NCI-H1694 treated with DMSO at 0.1 percent for 48 hours (cell line): Measurements from ENCODE around the gene TBC1D22A.

Experiments
- DNase-seq: peaks from one replicate; lab custom pipeline; 2025; lab: John Stamatoyannopoulos, UW

TBC1D22A gene

DNA sequence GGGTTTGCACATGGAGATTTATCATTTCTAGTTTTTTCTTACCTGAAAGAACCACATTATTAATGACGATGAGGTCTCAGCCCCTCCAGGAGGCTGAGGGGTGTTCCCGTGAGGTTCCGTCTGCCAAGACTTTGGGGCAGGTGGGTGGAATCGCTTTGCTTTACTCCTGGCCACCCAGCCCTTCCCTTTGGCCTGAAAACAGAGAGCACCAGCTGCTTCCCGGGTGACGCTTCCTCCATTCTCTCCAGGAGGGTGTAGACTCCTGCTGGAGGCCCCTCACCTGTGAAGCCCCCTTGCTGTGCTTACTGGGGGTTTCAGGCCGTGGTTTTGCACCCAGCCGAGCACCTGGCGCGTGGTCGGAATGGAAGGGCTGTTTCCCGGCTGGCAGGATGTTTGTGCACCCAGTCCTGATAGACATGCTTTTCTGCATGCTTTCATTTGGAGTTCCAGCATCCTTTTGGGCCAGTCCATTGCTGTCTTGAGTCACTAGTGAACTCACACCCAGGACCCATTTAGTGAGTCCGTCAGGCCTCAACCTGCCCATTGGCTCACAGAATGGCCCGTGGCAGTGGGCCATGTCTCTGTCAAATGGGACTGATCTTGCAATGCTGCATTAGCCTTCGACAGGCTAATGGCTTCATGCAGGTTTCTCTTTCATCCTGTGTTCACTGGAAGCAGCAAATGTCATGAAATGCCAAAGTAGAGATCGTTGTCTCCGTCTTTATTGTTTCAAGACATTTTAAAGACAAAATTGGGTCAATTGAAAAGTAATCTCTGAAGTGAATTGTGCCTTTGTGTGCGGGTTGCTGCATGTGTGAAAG lies 360.8 kb downstream of the TBC1D22A start:
- no peak for DNase-seq

DNA sequence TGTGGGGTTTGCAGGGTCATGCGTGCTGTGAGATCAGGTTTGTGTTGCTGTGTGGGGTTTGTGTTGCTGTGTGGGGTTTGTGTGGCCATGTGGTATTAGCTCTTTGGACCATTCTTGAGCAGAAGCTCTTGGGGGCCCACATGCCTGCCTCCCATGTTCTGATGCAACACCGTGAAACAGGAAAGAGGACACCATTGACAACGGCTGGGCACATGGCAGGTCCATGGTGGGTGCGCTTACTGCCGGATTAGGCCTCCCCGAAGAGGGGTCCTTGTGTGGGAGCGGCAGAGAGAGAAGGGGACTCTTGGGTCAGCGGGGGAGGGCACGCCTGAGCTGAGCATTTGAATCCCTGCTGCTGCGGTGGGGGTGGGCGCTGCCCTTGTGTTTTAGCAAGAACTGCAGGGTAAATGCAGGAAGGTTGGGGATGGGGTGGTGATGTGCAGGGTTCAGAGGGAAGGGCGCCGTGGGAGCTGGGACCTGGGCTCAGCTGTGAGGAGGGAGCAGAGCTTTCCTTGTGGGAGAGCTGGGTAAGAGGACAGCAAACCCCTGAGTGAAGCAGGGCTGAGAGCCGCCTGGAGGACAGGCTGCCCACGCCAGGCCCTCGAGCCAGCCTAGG lies 361.5 kb downstream of the TBC1D22A start:
- DNase-seq: no peak

DNA sequence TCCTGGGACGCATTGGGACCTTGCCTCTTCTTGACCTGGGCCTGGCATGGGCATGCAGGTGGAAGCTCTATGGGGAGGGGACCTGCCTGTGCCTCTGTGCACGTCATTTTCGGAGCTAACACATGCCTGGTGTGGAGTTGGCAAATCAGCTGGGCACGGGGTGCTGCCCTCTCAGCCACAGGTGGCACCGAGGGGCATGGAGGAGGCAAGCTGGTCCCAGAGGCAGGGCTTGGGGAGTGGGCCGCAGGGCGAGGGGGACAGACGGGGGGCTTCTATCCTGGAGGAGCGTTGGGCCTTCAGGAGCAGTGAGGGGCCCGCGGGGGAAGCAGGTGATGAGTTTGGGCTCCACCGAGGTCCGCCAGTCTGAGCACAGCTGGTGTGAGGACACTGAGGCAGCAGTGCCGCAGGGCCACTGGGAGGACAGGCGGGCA lies 362.0 kb downstream of the TBC1D22A start:
- no peak for DNase-seq

DNA sequence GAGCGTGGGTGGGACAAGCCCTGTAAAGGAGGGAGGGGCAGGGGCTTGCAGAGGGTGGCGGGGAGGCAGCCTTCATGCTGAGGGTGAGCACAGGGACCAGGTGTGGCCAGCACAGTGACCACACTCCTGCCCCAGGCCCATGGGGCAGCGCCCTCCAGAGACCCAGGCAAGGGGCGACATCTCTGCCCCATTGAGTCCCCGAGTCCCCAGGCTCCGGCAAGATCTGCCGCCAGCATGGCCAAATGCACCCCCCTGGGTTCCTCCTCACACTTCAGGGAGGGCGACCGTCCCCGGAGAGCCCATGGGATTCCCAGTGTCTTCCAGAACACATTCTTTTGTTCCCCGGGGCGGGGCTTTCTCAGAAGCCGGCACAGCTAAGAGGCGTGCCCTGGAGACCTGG lies 362.5 kb downstream of the TBC1D22A start:
- DNase-seq: no peak

DNA sequence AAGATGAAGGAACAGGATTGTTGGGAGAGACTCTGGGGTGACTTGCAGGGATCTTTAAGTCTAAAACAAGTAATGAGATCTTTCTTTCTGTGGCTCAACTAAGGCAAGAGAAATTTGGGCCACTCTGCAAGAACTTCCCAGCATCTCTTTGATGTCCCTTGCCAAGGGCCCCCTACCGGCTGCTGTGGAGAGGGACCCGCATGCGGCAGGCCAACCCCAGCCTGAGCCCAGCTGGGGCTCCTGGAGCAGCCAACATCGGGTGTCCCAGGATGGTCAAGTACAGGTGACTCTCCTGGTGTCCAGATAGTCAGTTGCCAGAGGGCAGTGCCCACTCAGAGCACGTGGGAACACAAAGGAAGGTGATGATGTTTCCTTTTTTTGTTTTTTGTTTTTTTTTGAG lies 363.2 kb downstream of the TBC1D22A start:
- no peak for DNase-seq

DNA sequence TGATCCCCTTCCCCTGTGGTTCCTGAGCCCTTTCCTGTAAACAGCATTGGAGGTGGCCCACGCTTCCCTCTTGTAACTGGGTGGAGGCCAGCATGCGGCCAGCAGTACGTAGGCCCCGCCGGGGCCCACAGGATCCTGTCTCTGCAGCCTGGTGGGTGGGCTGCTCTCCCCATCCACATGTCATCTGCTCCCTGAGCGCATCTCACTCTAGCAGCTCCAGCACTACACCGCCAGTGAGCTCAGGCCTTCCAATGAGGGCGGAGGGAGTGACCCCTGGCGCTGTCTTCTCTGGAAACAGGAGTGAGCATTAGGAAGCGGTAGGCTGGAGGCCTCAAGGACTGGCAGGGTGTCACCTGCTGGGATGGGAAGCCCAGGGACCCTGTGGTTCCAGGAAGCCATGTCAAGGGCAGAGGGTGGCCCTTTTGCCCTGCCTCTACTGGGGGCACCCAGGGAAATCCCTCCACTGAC lies 363.9 kb downstream of the TBC1D22A start:
- no peak for DNase-seq

DNA sequence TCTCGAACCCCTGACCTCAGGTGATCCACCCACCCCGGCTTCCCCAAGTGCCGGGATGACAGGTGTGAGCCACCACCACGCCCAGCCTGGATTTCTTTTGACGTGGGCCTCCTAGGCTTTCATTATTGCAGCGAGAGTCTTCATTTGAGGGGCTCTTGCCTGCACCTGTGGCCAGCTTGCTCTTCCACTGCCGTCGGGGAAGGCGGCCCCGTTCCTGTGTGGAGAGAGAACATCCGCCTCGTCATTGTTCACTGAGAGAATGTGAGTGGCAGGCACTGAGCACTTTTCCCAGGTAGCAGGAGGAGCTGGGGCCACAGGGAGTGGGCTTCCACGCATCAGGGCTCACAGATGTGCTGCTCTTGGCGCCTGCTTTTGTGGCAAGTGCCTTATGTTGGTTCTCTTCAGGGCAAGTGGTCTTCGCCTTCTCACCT lies 365.0 kb downstream of the TBC1D22A start:
- DNase-seq: no peak

DNA sequence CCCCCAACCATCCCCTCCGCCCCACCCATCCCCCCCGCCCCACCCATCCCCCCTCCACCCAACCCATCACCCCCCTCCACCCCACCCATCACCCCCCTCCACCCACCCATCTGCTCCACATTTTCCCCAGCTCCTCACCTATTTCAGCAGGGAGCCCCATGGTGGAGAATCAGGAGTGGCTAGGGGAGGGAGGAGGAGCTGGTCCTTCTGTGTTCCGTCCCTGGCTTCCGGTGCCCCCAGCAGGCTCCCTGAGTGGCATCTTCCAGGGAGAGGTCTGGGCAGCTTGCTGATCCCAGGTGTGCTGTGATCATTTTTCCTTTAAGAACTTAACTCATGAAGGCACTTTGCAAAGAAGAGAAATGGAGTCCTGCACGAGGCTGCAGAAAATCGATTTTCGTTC lies 365.8 kb downstream of the TBC1D22A start:
- DNase-seq: no peak

DNA sequence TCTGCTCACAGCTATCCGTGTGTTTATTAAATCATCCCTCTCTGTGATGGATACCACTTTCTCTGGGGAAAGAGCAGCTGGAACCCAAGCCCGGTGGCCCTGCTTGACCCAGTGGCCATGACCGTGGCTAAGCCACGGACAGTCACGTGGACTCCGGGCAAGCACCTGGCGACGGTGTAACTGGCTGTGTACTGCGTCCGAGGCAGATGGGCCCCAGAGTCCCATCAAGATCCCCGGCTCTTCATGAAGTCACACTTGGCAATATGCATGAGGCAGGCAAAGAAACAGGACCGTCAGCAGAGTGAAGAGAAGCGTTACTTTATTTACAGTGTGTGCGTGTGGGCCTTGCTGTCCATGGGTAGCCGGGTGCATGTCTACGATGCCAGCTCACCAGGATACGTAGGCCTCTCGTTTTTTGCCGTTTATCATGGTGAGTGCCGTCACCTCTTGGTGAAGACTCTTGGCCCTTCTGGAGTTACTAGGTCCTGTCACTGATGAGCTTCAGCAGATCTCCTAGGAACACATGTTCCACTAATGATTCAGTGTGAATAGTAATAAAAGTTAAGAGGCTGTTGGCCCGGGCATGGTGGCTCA lies 366.3 kb downstream of the TBC1D22A start:
- DNase-seq: no peak

DNA sequence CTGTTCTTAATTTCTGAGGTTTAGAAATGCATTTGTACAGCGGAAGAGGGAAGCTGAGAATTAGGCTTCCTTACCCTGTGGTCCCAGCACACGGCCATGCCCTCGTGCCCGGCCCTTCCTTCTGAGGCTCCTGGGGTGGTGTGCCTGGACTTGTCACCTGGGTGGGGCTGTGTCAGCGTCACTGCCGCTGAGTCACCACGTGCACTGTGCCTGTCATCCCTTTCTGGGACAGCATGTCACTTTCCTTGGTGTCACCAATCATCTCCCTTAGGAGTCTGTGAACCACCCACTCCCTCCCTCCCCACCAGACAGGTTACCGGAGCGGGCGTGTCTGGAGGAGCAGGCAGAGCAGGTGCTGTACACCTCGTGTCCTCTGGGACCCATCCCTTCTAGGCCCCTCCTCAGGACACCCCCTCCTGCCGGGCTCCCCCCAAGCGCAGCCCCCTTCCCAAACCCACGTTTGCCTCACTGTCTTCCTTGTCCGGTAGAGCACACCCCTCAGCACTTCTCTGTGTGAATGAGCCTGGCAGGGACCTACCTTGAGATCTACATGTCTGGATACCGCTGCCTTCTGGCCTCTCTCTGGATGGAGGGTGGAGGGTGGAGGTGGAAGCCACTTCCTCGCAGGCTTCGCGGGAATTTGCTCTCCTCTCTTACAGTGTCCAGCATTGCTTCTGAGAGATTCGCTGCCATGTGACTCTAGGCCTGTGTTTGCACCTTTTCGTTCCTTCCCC lies 367.6 kb downstream of the TBC1D22A start:
- DNase-seq: no peak

DNA sequence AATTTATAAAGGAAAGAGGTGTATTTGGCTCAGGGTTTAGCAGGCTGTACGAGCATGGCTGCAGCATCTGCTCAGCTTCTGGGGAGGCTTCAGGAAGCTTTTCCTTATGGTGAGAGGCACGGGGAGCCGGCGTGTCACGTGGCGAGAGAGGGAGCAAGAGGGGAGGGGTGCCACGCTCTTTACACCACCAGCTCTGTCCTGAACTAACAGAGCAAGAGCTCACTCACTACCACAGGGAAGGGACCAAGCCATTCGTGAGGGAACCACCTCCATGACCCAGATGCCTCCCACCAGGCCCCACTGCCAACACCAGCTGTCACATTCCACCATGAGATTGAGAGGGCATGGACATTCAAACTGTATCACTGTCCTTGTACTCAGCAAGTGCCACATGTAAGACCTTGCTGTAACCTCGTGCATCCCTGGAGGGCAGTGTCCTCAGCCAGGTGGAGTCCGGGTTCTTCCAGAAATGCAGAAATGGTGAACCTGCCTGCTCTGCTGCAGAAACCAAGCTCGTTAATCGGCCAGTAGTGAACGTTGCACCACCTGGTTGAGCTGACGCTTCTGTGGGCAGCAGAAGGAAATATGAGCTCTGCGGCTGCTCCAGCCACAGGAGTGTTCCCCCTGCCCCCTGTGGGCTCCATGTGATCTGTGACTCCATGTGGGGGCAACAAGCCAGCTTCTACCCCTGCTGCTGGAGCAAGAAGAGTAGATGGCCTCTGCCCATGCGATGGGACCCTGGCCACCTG lies 368.6 kb downstream of the TBC1D22A start:
- DNase-seq: no peak

DNA sequence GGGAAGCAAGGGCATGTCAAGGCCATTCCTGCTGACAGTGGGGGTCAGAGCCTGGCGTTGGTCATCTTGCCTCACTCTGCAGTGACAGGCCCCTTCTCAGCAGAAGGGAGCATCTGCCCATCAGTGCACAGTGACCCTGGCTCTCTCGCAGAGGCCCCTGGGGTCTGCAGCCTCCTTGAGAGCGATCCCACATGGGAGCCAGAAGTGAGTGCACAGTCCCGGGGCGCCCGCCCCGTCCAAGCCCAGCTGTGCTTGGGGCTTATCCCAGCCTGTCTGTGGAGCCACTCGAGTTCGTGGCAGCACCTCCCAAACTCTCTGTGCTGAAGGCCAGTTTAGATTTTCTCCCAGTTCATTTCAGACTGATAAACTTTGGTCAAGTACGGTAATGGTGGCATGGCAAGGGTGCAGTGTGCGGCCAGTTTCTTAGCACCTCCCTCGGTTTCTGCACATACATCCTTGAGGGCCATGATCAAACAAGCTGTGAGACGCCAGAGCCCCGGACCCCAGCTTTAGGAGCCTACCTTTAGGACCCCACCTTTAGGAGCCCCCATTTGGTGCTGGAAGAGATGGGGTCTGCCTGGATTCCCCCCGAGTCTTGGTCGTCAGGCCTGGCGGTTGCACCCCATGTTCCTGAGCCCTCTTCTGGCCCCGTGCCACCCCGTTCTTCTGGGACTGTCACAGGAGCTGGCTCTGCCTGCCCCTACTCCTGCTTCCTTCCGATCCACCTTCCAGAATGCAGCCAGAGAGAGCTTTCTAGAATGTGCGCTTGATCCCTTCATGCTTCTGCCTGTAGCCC lies 369.4 kb downstream of the TBC1D22A start:
- no peak for DNase-seq

DNA sequence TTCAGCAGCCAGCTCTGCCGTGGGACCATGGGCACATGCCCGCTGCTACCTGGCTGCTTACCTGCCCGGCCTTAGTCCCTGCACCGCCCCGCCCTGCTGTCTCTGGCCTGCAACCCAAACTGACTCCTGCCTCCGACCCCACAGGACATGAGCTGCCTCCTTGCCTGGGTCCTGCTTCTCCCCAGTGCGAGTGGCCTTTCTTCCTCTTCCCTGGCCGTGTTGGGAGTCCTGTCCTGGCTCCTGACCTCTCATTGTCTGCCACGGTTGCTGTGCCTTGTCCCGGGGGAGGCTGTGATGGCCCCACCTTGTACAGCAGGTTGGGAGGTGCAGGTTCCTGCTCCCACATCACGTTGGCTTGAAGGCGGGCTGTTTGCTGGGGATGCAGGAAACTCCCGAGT lies 370.0 kb downstream of the TBC1D22A start:
- no peak for DNase-seq

DNA sequence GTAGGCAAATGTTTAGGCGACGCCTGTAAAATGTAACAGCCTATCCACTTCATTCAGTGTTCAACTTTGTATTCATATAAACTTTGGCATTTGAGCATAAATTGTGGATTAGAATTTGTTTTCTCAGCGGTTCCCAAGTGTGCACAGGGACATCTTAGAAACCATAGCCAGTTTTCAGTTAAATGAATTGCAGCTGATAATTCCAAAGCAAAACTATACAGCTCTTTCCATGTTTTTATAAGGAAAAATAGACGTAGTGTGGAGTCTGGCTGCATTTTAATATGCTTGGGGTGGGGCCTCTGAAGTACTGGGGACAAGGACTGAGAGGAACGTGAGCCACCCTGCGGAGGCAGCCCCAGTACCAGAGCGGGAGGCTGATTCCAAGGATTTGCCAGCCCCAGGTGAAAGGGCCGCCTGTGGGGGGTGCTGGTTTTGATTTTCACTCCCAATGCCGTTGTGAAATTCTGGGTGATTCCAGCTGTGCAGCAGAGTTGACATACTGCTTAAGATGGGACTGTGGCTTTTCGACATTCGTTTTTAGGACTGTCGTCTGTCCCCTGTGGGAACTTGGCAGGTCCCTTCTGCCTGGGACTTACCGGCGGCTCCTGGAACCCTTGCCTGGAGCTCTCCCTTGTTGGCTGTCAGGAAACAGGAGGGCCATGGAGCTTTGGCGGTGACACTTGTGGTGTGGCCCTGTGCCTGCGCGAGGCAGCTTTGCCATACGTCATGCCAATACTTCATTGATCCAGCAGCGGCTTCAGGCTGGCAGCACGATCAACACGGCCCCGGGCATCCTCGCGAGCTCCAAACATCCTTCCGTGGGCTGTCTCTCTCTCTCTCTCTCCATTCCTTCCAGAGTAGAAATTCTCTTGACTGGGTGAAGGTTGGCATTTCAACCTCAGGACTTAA lies 370.9 kb downstream of the TBC1D22A start:
- DNase-seq: no peak

DNA sequence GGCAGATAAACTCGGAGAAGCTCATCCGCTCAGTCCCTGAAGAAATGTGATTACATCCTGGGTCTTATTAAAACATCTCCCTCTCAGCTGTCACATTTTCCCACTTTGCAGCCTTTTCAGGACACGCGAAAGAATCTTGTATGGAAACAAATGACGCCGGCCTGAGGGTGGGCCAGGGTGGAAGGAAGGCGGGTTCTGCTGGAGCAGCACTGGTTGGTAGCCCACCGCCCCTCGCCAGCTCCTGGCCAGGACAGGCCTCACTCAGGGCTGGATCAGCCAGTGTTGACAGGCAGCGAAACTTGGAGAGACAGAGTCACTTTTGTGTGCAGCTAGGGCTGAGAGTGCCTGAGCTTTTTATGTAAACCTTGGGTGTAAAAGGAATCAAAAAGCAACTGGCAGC lies 371.8 kb downstream of the TBC1D22A start:
- no peak for DNase-seq

DNA sequence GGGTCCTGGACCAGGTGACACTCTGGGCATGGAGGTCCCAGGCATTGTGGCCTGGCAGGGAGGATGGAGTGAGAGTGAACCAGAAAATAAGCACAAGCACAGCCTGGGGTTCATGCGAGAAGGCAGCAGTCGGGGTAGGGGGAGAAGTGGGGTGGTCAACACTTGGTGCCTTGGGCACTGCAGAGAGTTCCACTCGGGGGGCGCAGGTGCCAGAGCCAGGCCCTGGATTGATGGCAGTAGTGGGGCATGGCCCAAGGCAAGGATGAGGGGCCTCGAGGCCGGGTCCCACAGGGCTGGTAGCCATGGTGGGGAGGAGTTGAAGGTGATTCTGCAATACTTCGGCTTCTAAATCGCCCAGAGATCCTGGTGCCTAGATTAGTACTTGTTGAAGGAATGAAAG lies 372.9 kb downstream of the TBC1D22A start:
- DNase-seq: no peak

DNA sequence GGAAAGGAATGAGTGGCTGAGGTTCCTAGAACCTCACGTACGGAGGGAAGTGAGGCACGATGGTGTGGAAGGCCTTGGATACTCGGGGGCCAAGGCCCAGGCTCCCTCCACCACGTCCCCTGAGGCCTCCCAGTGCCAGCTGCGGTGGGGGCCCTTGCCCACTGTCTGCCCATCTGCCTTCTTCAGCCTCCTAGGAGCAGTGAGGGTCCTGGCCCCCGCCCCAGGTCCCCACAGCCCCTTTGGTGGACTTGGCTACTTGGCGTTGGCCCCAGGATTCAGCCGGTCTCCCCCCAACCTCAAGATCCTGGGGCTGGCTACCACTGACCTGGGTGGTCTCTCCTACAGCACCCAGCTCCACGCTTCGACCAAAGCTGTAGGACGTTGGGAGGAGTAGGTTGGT lies 373.6 kb downstream of the TBC1D22A start:
- DNase-seq: no peak

DNA sequence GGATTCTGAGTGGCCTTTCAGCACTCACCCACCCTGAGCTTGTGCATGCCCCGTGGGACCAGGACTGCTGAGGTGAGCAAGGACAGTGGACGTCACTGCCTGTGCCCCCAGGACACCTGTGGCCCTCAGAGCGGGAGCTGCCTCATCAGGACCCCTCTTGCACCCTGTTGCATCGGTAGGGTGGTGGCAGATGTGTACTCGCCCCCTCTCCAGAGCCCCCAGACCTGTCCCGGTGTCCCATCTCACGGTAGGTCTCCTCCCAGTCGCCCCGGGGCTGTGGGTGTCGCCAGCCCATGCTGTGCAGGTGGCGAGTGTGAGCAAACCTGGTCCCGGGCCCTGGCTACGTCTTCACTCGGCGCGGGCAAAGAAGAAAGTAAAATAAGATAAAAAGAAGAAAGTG lies 374.2 kb downstream of the TBC1D22A start:
- DNase-seq: no peak

DNA sequence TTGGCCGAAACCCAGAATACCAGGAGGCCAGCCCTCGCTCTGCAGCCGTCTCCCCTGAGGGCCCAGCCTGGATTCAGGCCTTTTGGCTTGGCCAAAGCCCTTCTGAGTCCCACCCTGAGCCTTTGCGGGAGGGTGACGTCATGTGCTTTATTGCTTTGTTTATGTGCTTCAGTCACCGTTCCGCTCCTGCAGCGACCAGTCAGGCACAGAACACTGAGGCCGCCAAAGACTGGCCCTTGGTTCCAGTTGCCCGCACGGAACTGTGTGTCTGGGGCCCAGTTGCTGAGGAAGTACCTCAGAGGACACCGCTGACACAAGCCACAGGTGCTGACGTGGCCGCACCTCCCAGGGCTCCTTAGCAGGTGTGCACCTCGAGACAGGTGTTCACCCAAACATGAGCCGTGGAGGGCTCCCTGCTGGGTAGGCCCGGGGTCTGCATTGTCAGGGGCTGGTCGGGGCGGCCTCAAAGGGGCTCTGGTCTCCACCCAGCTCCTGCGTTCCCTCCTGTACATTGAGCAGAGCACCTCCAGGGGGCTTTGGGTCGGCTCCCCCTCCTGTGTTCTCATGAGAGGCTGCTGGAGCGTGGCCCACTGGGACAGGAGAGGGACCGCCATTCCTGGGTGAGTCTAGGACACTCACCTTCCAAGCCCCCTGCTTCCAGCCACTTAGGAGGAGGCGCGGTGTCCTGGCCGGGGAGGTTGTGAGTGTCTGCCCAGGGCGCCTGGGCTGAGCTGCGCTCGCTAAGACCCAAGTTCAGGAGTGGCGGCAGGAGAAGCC lies 376.8 kb downstream of the TBC1D22A start:
- DNase-seq: no peak
